ENCODE results near the gene POU4F2.

The POU4F2 gene, protein sequence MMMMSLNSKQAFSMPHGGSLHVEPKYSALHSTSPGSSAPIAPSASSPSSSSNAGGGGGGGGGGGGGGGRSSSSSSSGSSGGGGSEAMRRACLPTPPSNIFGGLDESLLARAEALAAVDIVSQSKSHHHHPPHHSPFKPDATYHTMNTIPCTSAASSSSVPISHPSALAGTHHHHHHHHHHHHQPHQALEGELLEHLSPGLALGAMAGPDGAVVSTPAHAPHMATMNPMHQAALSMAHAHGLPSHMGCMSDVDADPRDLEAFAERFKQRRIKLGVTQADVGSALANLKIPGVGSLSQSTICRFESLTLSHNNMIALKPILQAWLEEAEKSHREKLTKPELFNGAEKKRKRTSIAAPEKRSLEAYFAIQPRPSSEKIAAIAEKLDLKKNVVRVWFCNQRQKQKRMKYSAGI

DNA sequence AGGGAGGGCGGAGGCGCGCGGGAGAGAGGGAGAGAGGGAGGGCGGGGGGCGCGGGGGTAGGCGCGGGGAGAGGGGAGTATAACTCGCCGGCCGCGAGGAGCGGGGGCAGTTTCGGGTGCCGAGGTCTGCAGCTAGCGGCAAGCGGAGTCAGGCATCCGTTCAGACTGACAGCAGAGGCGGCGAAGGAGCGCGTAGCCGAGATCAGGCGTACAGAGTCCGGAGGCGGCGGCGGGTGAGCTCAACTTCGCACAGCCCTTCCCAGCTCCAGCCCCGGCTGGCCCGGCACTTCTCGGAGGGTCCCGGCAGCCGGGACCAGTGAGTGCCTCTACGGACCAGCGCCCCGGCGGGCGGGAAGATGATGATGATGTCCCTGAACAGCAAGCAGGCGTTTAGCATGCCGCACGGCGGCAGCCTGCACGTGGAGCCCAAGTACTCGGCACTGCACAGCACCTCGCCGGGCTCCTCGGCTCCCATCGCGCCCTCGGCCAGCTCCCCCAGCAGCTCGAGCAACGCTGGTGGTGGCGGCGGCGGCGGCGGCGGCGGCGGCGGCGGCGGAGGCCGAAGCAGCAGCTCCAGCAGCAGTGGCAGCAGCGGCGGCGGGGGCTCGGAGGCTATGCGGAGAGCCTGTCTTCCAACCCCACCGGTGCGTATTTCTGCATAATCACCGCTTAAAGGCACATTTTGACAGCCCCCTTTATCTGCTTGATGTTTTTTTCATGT, at the start of gene POU4F2:
TSS of gene POU4F2 (plus strand) at position 108 of the 720 bp plus-strand sequence. CDS start at position 356, 248 bp downstream.
- no peak for DNase-seq

DNA sequence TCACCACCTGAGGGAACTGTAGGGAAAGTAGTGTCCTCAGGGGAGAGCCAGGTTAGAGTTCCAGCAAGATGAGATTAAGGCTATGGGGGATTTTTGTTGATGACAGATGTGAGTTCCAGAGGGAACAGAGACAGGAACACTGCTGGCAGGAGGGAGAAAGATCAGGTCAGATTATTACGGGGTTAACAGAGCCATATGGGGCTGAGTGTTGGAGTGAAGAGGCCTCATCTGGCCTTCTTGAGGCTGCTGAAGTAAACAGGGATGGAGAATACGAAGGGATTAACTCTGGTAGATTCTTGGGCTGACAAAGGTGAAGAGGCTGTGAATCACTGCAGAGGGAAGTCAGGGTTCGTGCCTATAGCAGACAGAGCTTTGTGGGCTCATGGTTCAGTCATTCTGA, 47.9 kb upstream of the POU4F2 start:
- DNase-seq = no peak

DNA sequence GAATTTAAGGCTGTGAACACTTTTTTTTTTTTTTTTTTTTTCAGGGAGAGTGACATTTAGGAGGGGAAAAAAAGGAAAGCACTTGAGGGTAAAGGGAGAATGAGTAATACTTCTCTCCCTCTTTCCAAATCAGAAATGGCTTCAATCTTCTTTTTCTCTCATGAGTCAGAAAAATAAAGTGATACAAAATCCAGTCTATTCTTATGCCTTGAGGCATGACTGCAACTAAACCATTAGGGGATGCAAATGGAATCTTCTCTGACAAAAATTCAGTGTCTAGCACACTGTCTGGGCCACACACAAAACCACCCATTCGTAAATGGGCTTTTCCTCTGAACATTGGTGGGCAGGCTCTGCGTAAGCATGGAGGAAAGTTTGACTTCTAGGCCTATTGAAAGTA, 46.7 kb upstream of the POU4F2 start:
- no peak for DNase-seq

DNA sequence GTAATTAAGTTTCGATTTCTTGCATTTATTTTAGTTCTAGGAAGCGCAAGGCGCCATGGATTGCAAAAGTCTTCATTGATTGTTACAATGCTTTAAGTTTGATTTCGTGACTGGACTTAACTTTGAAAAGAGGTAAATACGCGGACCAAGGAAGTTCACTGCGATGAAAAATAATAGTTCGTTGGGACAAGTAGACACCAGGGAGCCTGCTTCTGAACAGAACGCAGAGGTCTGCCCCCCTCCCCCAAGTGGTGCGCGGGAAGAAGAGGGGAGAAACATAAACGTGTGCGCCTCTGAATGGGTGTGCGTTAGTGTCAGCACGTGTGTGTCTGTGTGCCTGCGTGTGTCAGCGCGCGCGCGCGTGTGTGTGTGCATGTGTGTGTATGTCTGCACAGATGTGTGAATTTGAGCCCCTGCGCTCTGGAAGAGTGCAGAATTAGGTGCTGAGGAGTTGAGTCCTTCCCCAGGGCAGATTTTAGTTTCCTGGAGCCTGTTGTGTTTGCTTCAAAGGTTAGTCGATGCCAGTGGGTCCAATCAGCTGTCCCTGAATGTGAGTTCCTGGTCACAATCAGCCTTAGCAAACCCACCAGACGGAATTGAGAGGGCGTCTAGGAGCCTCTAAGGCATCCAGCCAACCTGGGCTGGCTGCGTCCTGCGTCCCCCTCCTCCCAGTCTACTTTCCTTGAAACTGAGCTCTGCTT, 5.8 kb upstream of the POU4F2 start:
- no peak for DNase-seq

DNA sequence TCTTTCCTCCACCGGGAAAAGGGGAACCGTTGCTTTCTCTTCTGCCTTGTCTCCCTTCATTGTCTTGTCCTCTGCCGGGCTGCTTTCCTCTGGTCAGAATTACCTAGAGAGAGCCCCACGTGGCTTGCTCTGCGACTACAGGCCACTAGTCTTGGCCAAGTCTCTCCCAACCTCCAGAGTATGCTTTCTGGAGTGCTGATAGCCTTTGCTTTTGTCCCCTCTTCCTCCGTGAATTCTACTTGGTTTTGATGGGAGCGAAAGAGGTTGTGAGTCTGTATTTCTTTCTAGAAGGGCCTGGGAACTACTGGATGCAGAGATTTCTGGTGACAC, 5.3 kb upstream of the POU4F2 start:
- no peak for DNase-seq

DNA sequence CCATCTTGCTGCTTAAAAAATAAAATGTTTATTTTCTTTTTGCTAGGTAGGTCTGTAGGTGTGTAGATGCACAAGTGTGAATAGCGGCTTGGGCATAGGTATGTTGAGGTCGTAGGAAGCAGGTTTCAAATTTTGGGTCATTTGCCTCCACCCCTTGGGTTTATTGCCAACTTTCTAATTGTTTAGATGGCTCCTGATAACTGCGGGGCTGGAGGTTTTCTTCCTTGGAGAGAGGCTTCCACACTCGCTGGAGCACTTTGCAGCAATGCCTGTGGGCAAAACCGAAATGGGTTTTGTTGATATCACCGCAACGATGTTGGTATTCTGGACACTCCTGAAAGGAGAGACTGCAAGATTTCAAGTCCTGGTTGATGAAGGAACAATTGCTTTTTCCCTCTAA, 3.9 kb upstream of the POU4F2 start:
- no peak for DNase-seq

DNA sequence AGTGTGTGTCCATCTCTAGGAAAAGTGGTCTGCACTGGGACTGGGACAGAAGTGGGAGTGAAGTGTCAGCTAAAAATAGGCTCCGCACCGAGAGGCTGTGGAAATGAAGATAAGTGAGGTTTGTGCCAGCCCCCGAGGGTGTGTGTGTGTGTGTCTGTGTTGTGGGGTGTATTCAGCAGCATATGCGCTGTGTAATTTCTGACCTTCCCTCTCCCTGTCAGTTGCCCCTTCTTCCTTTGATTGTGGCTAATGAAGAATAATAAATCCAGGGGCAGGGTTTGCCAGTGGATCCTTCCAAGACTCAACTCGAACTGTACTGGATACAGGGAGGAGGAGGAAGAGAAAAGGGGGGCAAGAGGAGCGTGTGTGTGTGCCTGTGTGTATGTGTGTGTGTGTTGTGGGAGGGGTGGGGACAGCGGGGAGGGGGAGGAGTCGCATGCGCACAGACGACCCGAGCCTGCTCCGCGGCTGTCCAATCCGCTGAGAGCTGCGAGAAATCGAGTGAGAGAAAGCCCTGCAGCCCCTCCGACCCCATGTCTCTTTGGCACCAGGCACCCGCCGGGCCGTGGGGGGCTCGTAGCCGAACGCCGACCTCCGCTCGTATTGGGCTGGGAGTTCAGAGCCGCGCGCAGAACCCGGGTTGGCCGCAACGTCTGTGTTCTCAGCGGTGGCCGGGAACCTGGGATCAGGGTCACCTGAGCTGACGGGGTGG, 916 bp upstream of the POU4F2 start:
- no peak for DNase-seq

DNA sequence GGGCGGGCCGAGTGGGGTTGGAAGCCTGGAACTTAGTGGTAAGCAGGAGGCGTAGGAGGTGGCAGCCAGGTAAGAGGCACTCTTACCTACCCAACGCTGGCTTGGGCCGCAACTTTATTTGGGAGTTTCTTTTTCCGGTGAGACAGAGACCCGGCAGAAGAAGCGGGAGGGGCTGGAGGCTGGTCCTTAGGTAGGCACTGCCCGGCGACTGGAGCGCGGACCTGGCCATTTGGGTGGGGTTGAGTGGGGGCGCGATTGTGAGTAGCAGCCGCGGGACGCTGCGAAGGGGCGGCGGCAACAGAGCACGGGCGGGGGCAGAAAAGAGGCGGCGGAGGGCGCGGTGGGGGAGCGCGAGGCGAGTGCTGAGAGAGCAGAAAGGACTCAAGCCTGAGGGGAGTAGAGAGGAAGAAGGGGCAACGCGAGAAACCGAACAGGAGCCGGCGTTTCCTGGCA, 334 bp upstream of the POU4F2 start:
- no peak for DNase-seq

DNA sequence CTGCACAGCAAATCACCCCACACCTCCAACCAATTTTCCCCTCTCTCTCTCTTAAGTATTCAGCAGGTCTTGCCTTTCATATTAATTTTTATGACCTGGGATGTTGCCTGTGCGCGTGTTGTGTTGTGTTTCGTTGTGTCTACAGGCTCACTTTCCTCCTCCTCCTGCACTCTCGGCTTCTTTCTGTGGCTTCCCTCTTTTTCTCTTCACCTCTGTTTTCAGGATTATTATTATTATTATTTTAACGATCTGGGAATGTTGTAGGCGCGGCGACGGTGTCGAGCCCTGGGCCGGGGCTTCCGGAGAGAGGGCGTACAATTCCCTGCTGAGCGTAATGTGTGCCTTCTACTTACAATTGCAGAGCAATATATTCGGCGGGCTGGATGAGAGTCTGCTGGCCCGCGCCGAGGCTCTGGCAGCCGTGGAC, 826 bp downstream of the POU4F2 start:
- DNase-seq = no peak

DNA sequence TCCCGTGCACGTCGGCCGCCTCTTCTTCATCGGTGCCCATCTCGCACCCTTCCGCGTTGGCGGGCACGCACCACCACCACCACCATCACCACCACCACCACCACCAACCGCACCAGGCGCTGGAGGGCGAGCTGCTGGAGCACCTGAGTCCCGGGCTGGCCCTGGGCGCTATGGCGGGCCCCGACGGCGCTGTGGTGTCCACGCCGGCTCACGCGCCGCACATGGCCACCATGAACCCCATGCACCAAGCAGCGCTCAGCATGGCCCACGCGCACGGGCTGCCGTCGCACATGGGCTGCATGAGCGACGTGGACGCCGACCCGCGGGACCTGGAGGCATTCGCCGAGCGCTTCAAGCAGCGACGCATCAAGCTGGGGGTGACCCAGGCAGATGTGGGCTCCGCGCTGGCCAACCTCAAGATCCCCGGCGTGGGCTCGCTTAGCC, 1.4 kb downstream of the POU4F2 start:
- DNase-seq = no peak

DNA sequence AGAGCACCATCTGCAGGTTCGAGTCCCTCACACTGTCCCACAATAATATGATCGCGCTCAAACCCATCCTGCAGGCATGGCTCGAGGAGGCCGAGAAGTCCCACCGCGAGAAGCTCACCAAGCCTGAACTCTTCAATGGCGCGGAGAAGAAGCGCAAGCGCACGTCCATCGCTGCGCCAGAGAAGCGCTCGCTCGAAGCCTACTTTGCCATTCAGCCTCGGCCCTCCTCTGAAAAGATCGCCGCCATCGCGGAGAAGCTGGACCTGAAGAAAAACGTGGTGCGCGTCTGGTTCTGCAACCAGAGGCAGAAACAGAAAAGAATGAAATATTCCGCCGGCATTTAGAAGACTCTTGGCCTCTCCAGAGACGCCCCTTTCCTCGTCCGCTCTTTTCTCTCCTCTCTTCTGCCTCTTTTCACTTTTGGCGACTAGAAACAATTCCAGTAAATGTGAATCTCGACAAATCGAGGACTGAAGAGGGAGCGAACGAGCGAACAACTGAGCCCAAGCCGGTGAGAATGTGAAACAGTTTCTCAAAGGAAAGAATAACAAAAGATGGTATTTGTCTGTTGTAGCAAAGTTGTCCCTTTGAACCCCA, 1.9 kb downstream of the POU4F2 start:
- no peak for DNase-seq

DNA sequence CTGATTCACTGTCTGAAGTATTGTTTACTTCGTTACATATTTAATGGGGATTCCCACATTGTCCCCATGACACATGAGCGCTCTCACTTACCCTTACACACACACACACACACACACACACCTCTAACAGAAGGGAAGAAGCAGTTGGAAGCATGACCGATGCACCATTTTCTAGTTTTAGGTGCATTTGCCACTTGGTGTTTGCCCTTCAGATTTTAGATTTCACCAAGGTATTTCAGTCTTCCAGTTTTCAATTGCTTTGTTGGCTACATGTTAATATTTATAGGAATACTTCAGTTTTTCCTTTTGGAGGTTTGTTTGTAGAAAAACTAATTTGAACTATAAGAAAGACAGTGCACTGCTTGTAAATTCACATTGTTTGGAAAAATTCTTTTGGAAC, 3.1 kb downstream of the POU4F2 start:
- DNase-seq = no peak

DNA sequence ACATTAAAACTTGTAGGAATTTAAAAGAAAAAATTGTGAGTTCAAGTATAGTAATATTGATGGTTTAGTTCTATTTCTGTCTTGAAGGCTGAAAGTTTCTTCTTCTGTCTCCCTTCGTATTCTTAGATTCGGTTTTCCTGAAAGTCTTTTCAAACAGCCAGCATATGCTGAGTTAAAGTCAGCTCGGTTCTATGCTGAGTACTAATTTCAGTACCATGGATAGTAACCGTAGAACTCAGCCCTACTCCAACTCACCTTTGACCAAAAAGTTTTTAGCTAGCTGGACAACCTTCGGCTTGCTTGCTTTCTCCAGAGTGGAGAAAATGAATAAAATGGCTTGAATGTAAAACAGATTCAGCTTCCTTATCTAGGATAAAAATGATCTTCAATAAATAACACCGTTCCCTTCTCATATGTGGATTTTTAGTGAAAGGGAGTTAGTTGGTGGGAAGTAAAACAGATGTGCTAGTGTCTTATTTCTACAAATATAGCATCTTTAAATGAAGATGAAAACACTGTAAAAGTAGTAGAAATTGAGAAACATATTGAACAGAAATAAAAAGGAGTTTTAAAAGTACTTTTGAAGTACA, 5.2 kb downstream of the POU4F2 start:
- no peak for DNase-seq

DNA sequence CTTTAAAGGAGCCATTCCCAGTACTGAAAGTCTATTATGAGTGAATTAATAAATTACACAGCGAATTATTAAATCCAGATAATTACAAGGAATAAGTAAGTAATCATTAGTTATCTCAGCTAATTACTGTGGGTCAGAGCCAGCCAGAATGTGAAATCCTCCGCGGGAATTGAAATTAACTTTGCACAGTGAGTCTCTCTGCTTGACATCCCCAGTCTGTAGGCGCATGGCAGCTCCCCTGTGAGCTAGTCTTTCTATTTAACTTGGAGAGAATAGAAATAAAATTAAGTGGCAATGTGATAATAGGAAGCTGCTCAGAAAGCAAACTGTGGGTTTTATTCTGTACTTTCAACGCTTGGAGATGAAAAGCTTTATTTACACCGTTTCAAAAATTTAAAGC, 7.2 kb downstream of the POU4F2 start:
- DNase-seq = no peak

DNA sequence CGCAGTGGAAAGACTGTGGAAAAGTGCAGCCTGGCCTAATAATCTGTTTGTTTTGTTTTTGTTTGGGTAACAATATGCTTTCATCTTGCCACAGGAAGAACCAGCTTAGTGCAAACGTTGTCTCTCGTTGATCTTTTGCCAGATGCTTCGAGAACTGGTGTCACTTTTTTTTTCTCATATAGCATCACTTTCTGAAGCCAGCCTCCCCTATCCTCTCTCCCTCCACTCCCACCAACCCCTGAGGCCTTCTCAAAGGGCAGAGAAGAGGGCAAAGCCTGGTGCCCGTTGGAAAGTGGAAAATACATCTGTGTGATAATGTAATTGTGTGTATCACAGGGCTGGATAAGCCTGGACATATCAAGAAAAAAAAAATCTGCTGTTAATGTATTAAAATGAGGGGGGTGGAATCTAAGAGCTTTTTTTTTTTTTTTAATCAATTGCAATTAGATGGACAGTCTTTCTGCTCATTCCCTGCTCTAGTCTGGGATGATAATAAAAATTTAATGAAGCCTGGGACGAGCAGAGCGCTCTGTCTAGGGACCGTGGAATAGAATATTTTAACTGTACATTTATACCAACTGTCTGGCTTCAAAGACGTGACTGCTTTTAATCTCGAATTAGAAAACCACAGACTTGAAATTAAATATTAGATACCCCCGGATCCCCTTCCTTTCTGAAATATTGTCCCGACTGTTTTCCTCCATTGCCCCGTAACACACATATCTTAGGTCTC, 8.1 kb downstream of the POU4F2 start:
- no peak for DNase-seq

DNA sequence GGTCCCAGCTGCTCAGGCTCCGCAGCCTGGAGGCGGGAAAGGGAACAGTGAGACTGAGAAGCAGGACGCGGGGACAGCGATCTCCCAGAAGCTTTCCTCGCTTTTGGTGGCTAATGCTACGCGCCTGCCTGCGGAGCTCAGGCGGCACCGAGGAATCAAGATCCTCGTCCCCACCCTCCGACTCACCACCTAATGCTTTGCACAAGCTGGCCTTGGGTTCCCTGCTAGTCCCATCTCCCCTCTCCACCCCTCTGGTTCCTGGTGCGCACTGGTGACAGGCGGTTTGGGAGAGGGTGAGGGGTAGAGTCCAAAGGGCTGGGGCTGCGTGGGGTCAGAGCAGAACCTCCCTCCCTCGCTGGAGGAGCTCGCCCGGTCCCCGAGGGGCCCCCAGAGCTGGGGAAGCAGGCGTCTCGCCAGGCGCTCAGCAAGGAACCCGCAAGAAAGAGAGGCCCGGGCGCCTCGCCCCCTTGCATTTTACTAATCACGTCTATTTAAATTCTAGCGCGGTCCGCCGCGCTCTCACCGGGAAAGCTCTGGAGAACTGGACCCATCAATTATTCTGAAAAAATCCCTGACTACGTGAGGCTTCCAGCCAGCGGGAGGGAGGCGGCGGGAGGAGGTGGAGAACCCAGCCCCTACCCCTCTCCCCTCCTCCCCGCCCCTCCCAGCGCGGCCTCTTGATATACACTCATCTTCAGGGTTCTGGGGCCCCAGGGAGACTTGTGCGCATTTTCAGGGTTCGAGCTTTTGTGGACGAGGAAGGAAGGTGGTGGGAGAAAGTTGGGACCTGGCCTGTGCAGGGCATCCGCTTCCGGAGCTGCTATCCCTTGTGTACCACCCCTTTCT, 9.1 kb downstream of the POU4F2 start:
- no peak for DNase-seq

DNA sequence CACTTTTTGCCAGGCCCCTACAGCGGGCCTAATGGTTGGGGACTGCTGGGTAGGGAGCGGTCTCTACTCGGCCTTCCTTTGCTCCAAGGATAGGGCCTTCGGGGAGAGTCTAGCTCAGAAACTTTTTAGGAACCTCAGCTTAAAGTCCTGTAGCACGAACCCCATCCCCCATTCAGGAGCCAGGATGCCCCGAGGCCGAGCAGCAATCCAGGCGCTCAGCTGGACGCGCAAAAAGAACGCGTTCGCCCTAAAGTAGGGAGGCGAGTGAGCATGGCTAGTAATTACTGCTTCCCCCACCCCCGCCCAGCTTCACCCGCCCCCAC, 9.7 kb downstream of the POU4F2 start:
- DNase-seq = no peak

DNA sequence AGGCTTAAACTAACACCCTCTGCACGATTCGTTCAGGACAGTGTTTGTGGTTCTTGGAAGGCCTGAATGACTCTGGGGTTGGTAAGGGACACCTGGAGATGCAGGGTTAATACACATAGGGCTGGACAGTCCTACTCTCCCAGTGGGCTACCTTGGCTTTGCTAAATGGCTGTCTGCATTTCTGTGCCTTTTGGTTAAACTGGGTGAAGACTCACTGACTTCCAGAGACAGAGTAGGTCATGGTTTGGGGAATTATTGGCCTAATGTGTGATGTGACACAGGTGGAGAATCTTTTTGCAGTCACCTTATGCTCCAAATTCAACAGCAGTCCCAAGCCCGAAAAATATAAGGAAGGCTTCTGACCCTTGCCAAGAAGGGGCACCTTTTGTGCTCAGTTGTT, 10.5 kb downstream of the POU4F2 start:
- DNase-seq = no peak

DNA sequence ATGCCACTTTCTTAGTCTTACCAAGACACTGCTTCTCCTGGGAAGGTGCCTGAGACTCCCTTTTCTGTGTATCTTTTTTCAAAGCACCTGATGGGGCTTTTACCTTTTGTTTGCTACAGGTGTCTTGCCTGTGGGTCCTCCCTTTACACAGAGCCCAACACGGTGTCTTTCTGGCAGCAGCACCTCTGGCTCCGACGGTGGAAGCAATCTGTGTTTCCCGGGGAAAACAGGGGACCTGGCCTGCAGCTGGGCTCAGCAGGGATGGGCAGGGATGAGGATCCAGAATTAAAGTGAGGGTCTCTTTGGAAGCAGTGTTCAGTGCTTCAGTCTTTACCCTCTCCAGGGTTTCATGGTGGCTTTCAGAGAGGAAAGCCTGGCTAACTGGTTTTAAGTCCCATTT, 11.3 kb downstream of the POU4F2 start:
- DNase-seq = no peak

DNA sequence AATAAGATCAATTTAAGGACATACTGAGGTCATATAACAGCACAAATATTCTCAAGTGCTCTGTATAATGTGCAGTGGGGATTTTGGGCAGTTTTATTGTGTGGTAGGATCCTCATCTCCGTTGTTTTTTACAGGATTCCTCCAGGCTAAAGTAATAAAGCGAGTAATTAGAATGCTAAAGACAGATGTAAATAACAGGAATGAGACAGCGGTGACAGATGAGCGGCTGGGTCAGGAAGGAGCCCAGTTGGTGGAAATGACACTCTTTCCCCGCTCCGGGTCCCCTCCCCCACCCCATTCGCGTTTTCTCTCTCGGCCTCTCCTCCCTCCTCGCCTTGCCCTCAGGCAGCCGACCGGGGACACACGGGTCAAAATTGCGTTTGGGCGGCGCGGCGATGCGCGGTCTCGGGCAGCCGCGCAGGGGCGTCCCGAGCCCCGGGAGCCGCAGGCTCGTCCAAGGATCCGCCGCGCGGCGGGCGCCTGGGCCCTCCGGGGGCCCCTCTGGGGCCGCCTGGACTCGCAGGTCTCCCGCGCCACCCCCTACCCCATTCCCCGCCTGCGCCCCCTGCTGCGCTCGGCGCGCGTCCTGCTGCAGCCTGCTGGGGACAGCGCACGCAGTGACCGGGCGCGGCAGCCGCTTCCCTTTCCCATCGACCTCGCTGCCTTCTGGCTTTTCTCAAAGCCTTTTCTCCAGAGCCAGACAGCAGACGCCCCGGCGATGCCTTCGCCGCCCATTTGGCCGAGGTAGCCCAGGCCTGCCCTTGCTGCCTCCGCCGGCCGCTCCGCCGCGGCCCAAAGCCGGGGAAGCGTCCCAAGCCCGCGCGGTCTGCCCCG, 16.2 kb downstream of the POU4F2 start:
- DNase-seq = no peak

All from left hindlimb (tissue), 1 donor.